Measurements from ENCODE around the gene GJC2.

The GJC2 gene

DNA sequence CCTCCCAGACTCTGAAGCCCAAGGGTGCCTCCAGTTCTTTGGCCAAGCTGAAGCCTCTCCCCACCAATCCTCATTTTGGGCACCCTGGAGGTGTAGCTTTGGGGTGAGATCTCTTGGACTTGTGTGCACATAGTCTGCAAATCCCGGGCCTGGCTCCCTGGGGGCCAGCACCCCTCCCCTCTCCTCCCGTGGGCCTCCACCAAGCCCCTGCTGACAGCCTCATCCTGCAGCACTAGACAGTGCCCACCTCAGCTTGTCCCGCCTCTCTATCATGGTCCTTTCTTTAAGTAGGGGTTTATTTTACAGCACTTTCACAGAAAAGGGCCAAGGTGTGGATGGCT is 3.2 kb downstream of the GJC2 start:
- TF ChIP-seq, protein P1, sequence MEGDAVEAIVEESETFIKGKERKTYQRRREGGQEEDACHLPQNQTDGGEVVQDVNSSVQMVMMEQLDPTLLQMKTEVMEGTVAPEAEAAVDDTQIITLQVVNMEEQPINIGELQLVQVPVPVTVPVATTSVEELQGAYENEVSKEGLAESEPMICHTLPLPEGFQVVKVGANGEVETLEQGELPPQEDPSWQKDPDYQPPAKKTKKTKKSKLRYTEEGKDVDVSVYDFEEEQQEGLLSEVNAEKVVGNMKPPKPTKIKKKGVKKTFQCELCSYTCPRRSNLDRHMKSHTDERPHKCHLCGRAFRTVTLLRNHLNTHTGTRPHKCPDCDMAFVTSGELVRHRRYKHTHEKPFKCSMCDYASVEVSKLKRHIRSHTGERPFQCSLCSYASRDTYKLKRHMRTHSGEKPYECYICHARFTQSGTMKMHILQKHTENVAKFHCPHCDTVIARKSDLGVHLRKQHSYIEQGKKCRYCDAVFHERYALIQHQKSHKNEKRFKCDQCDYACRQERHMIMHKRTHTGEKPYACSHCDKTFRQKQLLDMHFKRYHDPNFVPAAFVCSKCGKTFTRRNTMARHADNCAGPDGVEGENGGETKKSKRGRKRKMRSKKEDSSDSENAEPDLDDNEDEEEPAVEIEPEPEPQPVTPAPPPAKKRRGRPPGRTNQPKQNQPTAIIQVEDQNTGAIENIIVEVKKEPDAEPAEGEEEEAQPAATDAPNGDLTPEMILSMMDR (IDR thresholded peaks at IDR 0.05; ENCODE audit: low read depth, low read length) = no peak
- peak; percentile 7 for DNase-seq
- Histone ChIP-seq H3K4me3 (ENCODE audit: low read depth, low read length) (no peak overlapping the region), H3K4me1 (peaks cover 21% of the 10 kb centered on the region), H3K9me3 (no peaks in the 10 kb centered on the region), H3K27me3 (no peaks in the 10 kb centered on the region), H3K36me3 (no peaks in the 10 kb centered on the region)

DNA sequence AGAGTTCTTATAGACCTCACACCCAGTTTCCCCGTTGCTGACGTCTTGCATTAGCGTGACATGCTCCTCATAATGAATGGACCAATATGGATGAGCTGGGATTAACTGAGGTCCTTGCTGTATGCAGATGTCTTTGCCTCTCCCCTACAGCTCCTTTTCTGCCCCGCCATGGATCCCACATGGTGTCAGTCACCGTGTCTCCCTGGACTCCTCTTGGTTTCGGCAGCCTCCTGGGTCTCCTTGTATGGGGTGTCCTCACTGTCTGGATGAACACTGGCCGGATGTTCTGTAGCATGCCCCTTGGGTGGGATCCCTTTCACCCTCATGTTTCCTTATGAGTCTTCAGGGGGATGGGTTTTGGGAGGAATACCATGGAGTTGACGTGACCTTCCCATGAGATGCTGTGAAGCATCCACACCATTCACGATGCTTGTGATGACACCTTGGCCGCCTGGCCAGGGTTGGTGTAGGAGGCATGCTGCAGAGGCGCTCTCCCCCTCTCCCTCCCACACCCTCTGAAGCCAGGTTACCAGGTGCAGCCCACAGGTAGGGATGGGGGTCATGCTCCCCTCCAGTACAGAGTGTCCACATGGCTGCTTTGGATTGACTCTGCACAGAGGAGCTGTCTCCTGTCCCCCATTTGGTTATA is 4.4 kb downstream of the GJC2 start:
- no peaks in the 10 kb centered on the region for H3K9me3 ChIP-seq
- H3K4me3 ChIP-seq (ENCODE audit: low read depth, low read length) = no peak overlapping the region
- DNase-seq = no peak
- no peaks in the 10 kb centered on the region for H3K27me3 ChIP-seq
- TF ChIP-seq, protein P1 (IDR thresholded peaks at IDR 0.05; ENCODE audit: low read depth, low read length) = no peak
- H3K36me3 ChIP-seq = no peaks in the 10 kb centered on the region
- H3K4me1 ChIP-seq = peaks cover 17% of the 10 kb centered on the region

DNA sequence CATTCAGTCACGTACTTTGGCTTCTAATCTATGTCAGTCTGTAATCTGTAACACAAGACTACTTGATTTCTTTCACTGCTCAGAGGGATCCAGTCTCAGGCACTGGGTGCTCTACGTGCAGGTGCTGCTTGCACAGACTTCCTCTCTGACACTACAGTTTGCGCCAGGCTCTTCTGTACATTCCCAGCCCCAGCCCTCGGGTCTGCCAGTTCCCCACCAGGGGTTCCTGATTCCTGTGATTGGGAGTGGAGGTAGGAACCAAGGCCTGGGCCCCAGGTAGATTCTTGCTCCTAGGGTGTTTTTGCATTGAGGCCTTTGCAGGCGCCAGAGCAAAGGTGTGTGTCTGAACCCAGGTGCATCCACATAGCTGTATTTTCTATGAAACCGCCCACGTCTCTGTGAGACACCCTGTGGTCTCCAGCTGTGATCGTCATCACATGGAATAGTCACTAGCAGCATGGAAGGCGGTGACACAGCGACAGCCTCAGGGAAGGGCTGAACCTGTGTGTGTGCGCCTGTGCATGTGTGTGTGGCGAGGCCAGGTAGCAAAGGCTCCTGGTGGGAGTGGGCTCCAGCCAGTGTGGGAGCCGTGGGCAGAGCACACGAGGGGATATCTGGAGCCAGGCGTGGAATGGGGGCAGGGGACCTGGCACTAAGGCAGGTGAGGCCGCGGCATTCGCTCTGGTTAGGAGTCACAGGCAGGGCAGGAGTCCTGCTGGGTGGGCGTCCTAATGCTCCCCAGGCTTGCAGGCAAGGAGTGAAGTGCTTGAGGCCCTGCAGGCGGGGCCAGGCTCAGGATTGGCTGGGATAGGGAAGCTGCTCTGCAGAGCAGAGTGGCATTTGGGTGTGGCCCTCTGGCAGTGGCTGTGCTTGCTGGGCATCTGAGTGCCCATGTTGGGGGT is 5.2 kb downstream of the GJC2 start:
- TF ChIP-seq, protein P1 (IDR thresholded peaks at IDR 0.05; ENCODE audit: low read depth, low read length) = no peak
- Histone ChIP-seq H3K4me3 (ENCODE audit: low read depth, low read length) (no peak overlapping the region), H3K27me3 (no peaks in the 10 kb centered on the region), H3K36me3 (no peaks in the 10 kb centered on the region), H3K4me1 (peaks cover 11% of the 10 kb centered on the region), H3K9me3 (no peaks in the 10 kb centered on the region)
- peak; percentile 7 for DNase-seq

DNA sequence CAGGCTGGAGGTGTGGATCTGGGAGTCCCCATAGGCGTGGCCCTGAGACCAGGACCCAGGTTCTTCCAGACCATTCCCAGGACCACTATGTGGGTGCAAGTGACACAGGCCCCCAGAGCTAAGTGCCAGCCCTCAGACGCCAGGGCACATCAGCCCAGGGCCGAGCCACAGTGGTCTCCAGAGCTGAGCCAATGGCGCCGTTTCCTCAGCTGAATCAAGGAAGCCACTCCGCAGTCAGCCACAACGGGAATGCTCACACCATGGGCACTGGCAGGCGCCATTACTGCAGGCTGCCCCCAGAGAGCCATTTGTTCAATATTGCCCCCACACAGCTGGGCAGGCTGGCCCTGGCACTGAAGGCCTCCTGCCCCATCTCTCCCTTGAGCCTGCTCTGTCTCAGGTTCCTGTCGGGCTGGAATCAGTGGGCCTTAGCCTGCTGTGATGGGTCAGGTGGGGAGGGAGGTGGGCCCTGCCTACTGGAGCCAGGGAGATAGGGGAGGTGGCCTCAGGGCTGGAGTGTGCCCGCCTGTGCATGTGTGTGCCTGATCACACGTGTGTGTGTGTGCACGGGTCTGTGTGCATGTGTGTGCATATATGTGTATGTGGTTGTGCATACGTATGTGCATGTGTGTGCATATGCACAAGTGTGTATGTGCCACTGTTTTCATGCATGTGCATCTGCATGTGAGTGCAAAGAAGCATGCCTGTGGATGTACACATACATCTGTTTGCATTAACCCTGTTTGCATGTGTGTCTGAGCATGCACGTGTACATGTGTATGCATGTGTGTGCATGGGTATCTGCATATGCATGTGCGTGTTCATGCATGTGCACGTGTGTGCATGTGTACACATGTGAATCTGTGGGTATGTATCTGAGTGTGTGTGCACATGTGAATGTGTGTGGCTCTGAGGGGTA is 6.1 kb downstream of the GJC2 start:
- Histone ChIP-seq H3K4me1 (peaks cover 2% of the 10 kb centered on the region; the same call in 1 of the 2 replicates), H3K4me3 (ENCODE audit: low read depth, low read length) (no peak overlapping the region), H3K27me3 (no peaks in the 10 kb centered on the region), H3K9me3 (no peaks in the 10 kb centered on the region), H3K36me3 (no peaks in the 10 kb centered on the region)
- TF ChIP-seq, protein P1 (IDR thresholded peaks at IDR 0.05; ENCODE audit: low read depth, low read length) = no peak
- no peak for DNase-seq

DNA sequence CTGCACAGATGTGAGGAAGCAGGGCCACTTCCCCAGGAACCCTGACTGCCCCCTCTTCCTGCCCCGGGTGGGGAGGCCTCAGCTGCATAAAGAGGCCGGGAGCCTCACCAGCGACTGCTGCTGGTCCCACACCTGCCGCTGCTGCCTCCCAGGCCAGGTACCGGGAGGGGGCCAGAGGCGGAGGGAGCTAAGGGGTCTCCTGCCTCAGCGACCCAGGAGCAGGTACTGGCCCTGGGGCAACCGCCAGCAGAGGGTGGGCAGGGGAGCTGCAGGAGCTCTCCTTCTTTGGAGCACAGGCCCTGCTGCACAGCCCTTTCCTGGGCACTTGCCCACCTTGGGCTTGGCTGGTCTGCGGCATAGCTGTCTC is 6.8 kb downstream of the GJC2 start:
- no peaks in the 10 kb centered on the region for H3K9me3 ChIP-seq
- no peaks in the 10 kb centered on the region for H3K27me3 ChIP-seq
- no peaks in the 10 kb centered on the region for H3K36me3 ChIP-seq
- TF ChIP-seq, protein P1 (IDR thresholded peaks at IDR 0.05; ENCODE audit: low read depth, low read length) = no peak
- no peaks in the 10 kb centered on the region for H3K4me1 ChIP-seq
- no peak overlapping the region for H3K4me3 ChIP-seq (ENCODE audit: low read depth, low read length)
- no peak for DNase-seq
